Cardiac fibroblast (primary cell): ENCODE results near the gene CELF2.

ENCODE experiments used
- DNase-seq, 2 donors: peaks; one replicate each; pipeline versions ENCODE4 v3.0.0 to v3.0.0-alpha.2; 2010; ENCODE audit warnings: low read depth in 2 of 2
- H3K4me3 ChIP-seq, 2 donors: replicated peaks in 1 of 2; 1 replicate in 1 of 2; 2 replicates in 1 of 2; pipeline ENCODE4 v1.5.1; 2011; ENCODE audit warnings: low read depth in 2 of 2, low read length in 2 of 2, mild to moderate bottlenecking in 2 of 2, moderate library complexity in 1 of 2
- TF ChIP-seq, protein P1 (sequence below): IDR thresholded peaks from one replicate; pipeline ENCODE4 v1.5.1; 2011; ENCODE audit warnings: low read depth, mild to moderate bottlenecking, low read length, inconsistent platforms

The CELF2 gene

GRCh38 chr10:11161910-11162309, 144.2 kb downstream of the CELF2 start:
- H3K4me3 ChIP-seq = no peak overlapping the region
- DNase-seq = no peak
- TF ChIP-seq, protein P1, sequence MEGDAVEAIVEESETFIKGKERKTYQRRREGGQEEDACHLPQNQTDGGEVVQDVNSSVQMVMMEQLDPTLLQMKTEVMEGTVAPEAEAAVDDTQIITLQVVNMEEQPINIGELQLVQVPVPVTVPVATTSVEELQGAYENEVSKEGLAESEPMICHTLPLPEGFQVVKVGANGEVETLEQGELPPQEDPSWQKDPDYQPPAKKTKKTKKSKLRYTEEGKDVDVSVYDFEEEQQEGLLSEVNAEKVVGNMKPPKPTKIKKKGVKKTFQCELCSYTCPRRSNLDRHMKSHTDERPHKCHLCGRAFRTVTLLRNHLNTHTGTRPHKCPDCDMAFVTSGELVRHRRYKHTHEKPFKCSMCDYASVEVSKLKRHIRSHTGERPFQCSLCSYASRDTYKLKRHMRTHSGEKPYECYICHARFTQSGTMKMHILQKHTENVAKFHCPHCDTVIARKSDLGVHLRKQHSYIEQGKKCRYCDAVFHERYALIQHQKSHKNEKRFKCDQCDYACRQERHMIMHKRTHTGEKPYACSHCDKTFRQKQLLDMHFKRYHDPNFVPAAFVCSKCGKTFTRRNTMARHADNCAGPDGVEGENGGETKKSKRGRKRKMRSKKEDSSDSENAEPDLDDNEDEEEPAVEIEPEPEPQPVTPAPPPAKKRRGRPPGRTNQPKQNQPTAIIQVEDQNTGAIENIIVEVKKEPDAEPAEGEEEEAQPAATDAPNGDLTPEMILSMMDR = no peak

GRCh38 chr10:11162828-11163599, 145.3 kb downstream of the CELF2 start:
- TF ChIP-seq, protein P1 = no peak
- no peak overlapping the region for H3K4me3 ChIP-seq
- DNase-seq = peak in 1 of 2 donors; percentile 15

- TF ChIP-seq, protein P1 = no peak
- DNase-seq = no peak
- H3K4me3 ChIP-seq = no peak overlapping the region
Observed at GRCh38 chr10:11163780-11164550, 146.3 kb downstream of the CELF2 start.

DNA sequence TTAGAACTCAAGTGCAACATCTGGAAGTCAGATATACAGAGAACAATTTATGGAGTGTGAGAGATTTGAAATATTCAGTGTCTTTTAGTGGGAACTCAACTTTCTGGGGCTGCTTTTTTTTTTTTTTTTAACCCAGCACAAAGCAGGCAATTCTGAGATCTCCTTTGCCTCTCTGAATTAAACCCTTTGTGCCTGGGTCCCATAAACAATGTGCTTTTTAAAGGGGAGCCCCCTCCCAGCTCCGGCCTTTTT, 146.8 kb downstream of the CELF2 start:
- TF ChIP-seq, protein P1 = no peak
- no peak for DNase-seq
- H3K4me3 ChIP-seq = no peak overlapping the region

GRCh38 chr10:11164803-11165590, 147.3 kb downstream of the CELF2 start:
- H3K4me3 ChIP-seq = peak overlapping the region; percentile 35 to 45
- DNase-seq = peak; percentile 70 to 80
- TF ChIP-seq, protein P1 = no peak

- peak overlapping the region; percentile 35 to 45 for H3K4me3 ChIP-seq
- TF ChIP-seq, protein P1 = peak; percentile 29
- DNase-seq = peak; percentile 5 to 18
Observed at GRCh38 chr10:11165591-11166543, 148.2 kb downstream of the CELF2 start.
